NCI-H2081 (cell line): ENCODE measurements around the gene PRDM8.
"Not testable (repeated sequence)": the region's sequence is repeated elsewhere in the genome, so short reads cannot be mapped to it uniquely, and the experiment has no call there.

ENCODE experiments used
- DNase-seq, 2 experiments: peaks; one replicate each; lab custom pipeline; 2025; lab: John Stamatoyannopoulos, UW

The PRDM8 gene

GRCh38 chr4:80196922-80197573, at the start of gene PRDM8:
TSS of gene PRDM8 (plus strand) at chr4:80197503. CDS start at chr4:80200081, 2,578 bp downstream.
- DNase-seq, result peak; percentile 67 to 87

- DNase-seq, result no peak
Observed at GRCh38 chr4:80150387-80151180, 46.7 kb upstream of the PRDM8 start.

GRCh38 chr4:80151981-80152380, 45.3 kb upstream of the PRDM8 start:
- no peak for DNase-seq

- DNase-seq, result no peak
Observed at GRCh38 chr4:80153874-80154544, 43.3 kb upstream of the PRDM8 start.

GRCh38 chr4:80154545-80154933, 42.8 kb upstream of the PRDM8 start:
- no peak for DNase-seq

GRCh38 chr4:80155316-80155982, 41.9 kb upstream of the PRDM8 start:
- DNase-seq, result no peak

GRCh38 chr4:80156410-80156809, 40.9 kb upstream of the PRDM8 start:
- no peak for DNase-seq

GRCh38 chr4:80161413-80162058, 35.8 kb upstream of the PRDM8 start:
- no peak for DNase-seq

- no peak for DNase-seq
Observed at GRCh38 chr4:80162418-80162817, 34.9 kb upstream of the PRDM8 start.

- DNase-seq, result no peak
Observed at GRCh38 chr4:80165855-80166254, 31.4 kb upstream of the PRDM8 start.

GRCh38 chr4:80171251-80171650, 26.1 kb upstream of the PRDM8 start:
- no peak for DNase-seq

- no peak for DNase-seq
Observed at GRCh38 chr4:80171656-80172055, 25.6 kb upstream of the PRDM8 start.

- DNase-seq, result no peak
Observed at GRCh38 chr4:80172203-80172602, 25.1 kb upstream of the PRDM8 start.

GRCh38 chr4:80173401-80173800, 23.9 kb upstream of the PRDM8 start:
- no peak for DNase-seq

- no peak for DNase-seq
Observed at GRCh38 chr4:80173841-80174240, 23.5 kb upstream of the PRDM8 start.

GRCh38 chr4:80177793-80178192, 19.5 kb upstream of the PRDM8 start:
- DNase-seq, result not testable (repeated sequence)

- no peak for DNase-seq
Observed at GRCh38 chr4:80178964-80179363, 18.3 kb upstream of the PRDM8 start.

GRCh38 chr4:80179637-80180161, 17.6 kb upstream of the PRDM8 start:
- DNase-seq, result no peak

GRCh38 chr4:80180743-80181142, 16.6 kb upstream of the PRDM8 start:
- no peak for DNase-seq

GRCh38 chr4:80182237-80182866, 15.0 kb upstream of the PRDM8 start:
- DNase-seq, result no peak
